ENCODE data around the gene SLCO4A1. TPM values are rescaled to one million over a fixed set of nuclear protein-coding genes. Genes with fewer than 3 reads are reported as not detected.
"Not testable (repeated sequence)": the region's sequence is repeated elsewhere in the genome, so short reads cannot be mapped to it uniquely, and the experiment has no call there.

The SLCO4A1 gene
- total and polyA plus RNA-seq, 5 donors = 4.1 to 15.5 (median 5.9) TPM

DNA sequence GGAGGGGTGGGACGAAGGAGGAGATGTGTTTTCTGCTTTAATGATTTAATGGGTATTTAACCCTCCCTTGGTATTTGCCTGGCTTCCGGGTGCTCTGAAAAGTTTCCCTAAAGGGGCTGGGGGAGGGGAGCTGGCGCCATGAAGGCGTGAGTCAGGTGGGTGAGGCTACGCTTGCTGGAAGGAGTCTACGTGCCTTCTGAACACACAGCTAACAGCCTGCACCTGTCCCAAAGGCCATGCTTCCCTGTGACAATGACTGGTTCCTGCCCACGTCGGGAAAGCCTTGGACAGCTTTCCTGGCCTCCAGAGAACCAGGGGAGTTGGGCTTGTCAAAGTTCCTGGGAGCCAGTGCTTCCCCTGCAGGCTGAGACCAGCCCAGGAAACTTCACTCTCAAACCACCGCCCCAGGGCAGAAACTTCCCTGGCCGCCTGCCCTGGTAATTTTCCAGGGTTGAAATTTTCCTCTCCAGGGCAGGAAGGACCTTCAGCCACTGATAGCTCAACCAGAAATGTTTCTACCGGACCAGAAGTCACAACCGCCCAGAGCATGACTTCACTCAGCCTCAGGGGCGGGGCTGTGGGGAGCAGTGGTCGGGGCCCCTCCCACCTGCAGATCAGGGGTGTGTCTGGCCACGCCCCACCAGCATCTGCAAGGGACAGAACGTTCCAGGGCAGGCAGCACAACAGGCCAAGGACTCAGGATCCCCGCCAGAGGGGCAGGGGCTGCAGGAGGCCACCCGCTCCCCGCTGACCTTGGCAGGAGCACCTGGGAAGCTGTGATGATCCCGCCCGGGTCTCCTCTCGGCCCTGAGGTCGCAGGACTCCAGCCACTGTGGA is 18.6 kb upstream of the SLCO4A1 start:
- WGBS = 13% methylated on average over 23 of the region's 23 CpGs
- peak; percentile 96 to 98 (median 96) for DNase-seq
- peaks cover 12% of the 10 kb centered on the region for H3K4me1 ChIP-seq (ENCODE audit: control insufficient read depth, insufficient read depth, low read length)
- H3K9me3 ChIP-seq (ENCODE audit: control insufficient read depth, low read length) = no peaks in the 10 kb centered on the region
- peak overlapping the region; percentile 95 for H3K27ac ChIP-seq (ENCODE audit: low read length)
- ATAC-seq = peak; percentile 93 to 94
- intact Hi-C loops (cut with DNase I) = loop anchor here in 1 of 4 donors (5.0 kb wide), 1 partner anchor 216 kb away; the partner anchor contains the start of gene CABLES2
- no peaks in the 10 kb centered on the region for H3K27me3 ChIP-seq (ENCODE audit: control insufficient read depth, insufficient read depth)
- no peak overlapping the region for H3K4me3 ChIP-seq (ENCODE audit: low read length)

DNA sequence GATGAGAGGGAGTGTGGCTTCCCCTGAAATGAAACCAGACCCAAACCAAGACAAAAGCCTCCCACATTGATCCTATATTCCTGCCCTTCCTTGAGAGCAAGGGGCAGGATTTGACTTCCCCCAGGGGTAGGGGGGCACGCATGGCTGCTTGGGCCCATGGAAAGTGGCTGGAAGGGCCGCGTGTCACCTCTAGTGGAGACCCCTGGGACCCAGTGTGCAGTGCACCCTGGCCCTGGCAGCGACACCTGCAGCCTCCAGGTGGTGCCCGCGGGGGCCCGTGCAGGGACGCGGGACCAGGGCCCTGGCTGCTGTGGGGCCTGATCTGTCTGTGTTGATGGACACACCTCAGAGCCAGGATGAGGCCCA is 18.0 kb upstream of the SLCO4A1 start:
- Histone ChIP-seq H3K27me3 (ENCODE audit: control insufficient read depth, insufficient read depth) (no peaks in the 10 kb centered on the region), H3K4me3 (ENCODE audit: low read length) (no peak overlapping the region), H3K9me3 (ENCODE audit: control insufficient read depth, low read length) (no peaks in the 10 kb centered on the region), H3K27ac (ENCODE audit: low read length) (peak overlapping the region; percentile 95), H3K4me1 (ENCODE audit: control insufficient read depth, insufficient read depth, low read length) (peaks cover 12% of the 10 kb centered on the region)
- intact Hi-C loops (cut with DNase I) = loop anchor here in 1 of 4 donors (5.0 kb wide), 1 partner anchor 217 kb away; the partner anchor contains the start of gene CABLES2
- 68% methylated on average over 9 of the region's 9 CpGs for WGBS
- DNase-seq (peak in 2 of 3 donors; percentile 65 to 67), ATAC-seq (peak in 1 of 2 donors; percentile 9)

DNA sequence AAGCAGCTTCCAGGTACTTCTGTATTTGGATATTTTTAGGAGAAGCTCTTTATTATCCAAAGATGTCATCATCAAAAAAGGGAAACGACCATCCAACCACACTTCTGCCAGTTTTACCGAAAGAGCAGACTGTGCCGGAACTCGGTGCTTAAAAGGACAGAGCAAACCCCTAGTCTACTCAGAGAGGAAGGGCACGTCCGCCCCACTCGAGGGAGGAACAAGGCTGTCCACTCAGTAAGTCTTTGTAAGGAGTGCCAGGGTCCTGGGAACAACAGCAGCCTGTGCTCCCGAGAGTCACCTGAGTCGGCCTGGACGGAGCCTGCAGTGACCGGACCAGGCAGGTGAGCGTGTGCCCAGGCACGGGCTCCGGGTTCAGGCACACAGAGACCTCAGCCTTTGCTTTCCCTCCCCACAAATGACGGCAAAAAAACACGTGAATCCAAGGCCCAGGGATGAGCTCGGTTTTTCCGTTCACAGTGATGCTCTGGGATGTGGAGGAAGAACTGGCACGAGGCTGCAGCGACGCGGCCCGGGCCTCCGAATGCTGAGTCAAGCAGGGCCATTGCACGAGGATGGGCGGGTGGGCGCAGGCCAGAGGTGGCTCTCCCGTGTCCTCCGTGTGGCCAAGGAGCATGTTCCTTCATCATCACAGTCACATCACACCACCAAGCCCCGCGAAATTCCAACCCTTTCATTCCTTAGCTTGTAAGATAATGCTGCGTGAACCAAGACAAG is 17.4 kb upstream of the SLCO4A1 start:
- intact Hi-C loops (cut with DNase I) = loop anchor here in 1 of 4 donors (5.0 kb wide), 1 partner anchor 218 kb away; the partner anchor contains the start of gene CABLES2
- Histone ChIP-seq H3K27ac (ENCODE audit: low read length) (peak overlapping the region; percentile 95), H3K4me3 (ENCODE audit: low read length) (no peak overlapping the region), H3K9me3 (ENCODE audit: control insufficient read depth, low read length) (no peaks in the 10 kb centered on the region), H3K4me1 (ENCODE audit: control insufficient read depth, insufficient read depth, low read length) (peaks cover 12% of the 10 kb centered on the region), H3K27me3 (ENCODE audit: control insufficient read depth, insufficient read depth) (no peaks in the 10 kb centered on the region)
- ATAC-seq (peak in 1 of 2 donors; percentile 3), DNase-seq (peak; percentile 42 to 74 (median 67))
- 80% methylated on average over 32 of the region's 32 CpGs for WGBS

DNA sequence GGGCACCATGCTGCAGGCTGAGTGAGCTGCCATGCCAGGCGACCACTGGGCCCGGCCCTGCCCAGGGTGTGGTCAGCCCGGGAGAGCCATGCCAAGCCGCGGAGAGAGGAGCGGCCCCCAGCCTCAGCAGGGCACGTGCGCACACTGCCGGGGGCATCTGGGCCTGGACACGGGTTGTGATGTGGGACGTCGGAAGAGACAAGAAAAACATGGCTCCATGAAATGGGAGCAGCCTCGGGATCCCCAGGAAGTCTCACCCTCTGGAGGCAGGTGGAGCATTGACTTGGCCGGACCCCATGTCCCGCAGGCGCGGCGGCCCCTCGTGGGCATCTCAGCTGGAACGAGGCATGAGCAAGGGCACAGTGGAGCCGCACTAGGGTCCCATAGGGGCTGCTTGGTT is 16.8 kb upstream of the SLCO4A1 start:
- intact Hi-C loops (cut with DNase I) = no loop called here
- peaks cover 12% of the 10 kb centered on the region for H3K4me1 ChIP-seq (ENCODE audit: control insufficient read depth, insufficient read depth, low read length)
- WGBS = 94% methylated on average over 21 of the region's 21 CpGs

DNA sequence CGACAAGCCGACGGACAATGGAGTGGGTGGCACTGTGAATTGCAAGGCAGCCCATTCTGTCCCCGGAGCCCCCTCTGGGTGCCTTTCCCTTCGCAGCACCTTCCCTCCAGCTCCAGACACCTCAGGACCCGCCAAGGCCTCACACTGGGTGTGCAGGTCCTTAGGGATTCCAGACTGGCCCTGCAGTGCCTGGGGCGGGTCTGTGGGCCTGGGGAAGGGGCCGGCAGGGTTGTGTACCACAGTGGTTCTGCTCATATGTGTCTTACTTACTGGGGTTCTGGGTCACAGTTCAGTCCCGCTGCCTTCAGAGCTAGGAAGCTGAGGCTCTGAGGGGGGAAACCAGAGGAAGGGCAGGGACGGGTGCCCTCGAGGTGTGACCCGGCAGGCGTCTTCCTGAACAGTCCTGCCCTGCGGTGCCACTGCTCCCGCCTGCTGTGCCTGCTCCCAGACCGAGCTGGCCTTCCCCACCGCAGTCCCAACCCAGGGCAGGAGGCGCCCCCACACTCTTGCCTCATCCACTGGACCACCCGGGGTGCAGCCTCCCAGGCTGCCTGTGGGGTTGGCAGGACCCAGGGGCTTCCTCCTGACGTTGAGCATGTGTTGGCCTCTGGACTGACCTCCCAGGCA is 16.3 kb upstream of the SLCO4A1 start:
- no peak overlapping the region for H3K27ac ChIP-seq (ENCODE audit: low read length)
- H3K27me3 ChIP-seq (ENCODE audit: control insufficient read depth, insufficient read depth) = no peaks in the 10 kb centered on the region
- no peak for ATAC-seq
- 87% methylated on average over 20 of the region's 20 CpGs for WGBS
- peaks cover 12% of the 10 kb centered on the region for H3K4me1 ChIP-seq (ENCODE audit: control insufficient read depth, insufficient read depth, low read length)
- intact Hi-C loops (cut with DNase I) = no loop called here
- H3K9me3 ChIP-seq (ENCODE audit: control insufficient read depth, low read length) = no peaks in the 10 kb centered on the region
- DNase-seq = peak; percentile 13 to 52 (median 32)
- H3K4me3 ChIP-seq (ENCODE audit: low read length) = no peak overlapping the region

More for the DNA sequence above, 16.8 kb upstream of the SLCO4A1 start:
- no peak for ATAC-seq
- DNase-seq = peak in 2 of 3 donors; percentile 48 to 66
- H3K4me3 ChIP-seq (ENCODE audit: low read length) = no peak overlapping the region
- H3K9me3 ChIP-seq (ENCODE audit: control insufficient read depth, low read length) = no peaks in the 10 kb centered on the region
- no peak overlapping the region for H3K27ac ChIP-seq (ENCODE audit: low read length)
- no peaks in the 10 kb centered on the region for H3K27me3 ChIP-seq (ENCODE audit: control insufficient read depth, insufficient read depth)

DNA sequence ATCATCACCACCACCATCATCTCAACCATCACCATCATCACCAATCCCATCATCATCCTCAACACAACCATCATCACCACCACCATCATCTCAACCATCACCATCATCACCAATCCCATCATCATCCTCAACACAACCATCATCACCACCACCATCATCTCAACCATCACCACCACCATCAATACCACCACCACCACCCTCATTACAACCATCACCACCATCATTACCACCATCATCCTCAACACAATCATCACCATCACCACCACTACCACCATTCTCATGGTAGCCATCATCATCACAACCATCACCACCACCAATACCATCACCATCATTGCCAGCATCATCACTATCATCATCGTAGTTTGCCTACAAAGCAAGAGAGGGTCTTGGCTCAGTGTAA is 14.9 kb upstream of the SLCO4A1 start:
- DNase-seq; H3K9me3 ChIP-seq (ENCODE audit: control insufficient read depth, low read length); ATAC-seq; intact Hi-C loops (cut with DNase I); H3K27ac ChIP-seq (ENCODE audit: low read length); H3K27me3 ChIP-seq (ENCODE audit: control insufficient read depth, insufficient read depth); H3K4me3 ChIP-seq (ENCODE audit: low read length): not testable (repeated sequence)
- WGBS = 95% methylated on average over 1 of the region's 1 CpG
- peaks cover 12% of the 10 kb centered on the region for H3K4me1 ChIP-seq (ENCODE audit: control insufficient read depth, insufficient read depth, low read length)

DNA sequence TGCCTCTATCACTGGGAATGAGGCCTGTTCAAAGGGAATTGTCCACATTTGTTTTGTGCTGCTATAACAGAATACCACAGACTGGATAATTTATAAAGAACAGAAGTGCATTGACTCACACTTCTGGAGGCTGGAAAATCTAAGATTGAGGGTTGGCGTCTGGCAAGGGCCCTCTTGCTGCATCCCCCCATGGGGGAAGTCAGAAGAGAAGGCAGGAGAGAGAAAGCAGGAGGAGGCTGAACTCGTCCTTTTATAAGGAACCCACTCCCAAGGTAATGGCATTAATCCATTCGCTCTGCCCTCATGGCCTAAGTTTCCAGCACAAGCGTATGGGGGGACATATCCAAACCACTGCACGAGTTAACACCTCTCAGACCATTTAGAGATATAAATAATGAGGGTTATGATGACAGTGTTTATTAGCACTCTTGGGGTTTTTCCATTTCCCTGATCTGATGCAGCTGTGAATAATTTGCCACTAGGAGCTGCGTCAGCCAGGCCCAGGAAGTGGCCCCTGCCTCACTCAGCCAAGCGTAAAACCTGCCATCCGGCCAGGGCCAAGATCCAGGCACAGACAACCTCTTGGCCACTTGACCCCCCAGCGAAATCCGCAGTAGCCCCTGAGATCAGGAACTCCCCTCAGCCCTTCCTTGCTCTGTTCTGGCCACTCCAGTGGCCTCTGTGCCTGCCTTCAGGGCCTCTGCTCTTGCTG is 14.2 kb upstream of the SLCO4A1 start:
- ATAC-seq (no peak), DNase-seq (peak in 2 of 3 donors; percentile 6 to 38)
- intact Hi-C loops (cut with DNase I) = no loop called here
- 72% methylated on average over 10 of the region's 10 CpGs for WGBS
- no peaks in the 10 kb centered on the region for H3K27me3 ChIP-seq (ENCODE audit: control insufficient read depth, insufficient read depth)
- no peak overlapping the region for H3K27ac ChIP-seq (ENCODE audit: low read length)
- H3K9me3 ChIP-seq (ENCODE audit: control insufficient read depth, low read length) = no peaks in the 10 kb centered on the region
- no peak overlapping the region for H3K4me3 ChIP-seq (ENCODE audit: low read length)
- peaks cover 8% of the 10 kb centered on the region for H3K4me1 ChIP-seq (ENCODE audit: control insufficient read depth, insufficient read depth, low read length)

DNA sequence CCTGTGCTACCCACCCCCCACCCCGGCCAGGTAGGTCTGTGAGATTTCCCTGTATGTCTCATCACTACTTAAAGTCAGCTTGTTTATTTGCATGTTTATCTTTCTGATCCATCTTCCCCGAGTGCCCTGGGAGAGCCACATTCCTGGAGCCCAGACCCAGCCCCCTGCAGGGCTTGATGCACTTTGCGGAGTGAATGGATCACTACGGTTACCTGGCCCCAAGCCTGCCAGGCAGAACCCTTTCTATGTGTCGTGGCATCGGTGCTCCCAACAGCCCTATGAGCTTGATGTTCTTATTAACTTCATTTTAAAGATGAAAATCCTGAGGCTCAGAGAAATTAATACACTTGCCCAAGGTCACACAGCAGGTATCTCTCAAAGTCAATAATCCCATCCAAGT is 13.6 kb upstream of the SLCO4A1 start:
- peaks cover 5% of the 10 kb centered on the region for H3K4me1 ChIP-seq (ENCODE audit: control insufficient read depth, insufficient read depth, low read length)
- ATAC-seq = no peak
- no peaks in the 10 kb centered on the region for H3K9me3 ChIP-seq (ENCODE audit: control insufficient read depth, low read length)
- WGBS = 79% methylated on average over 6 of the region's 6 CpGs
- no peak overlapping the region for H3K27ac ChIP-seq (ENCODE audit: low read length)
- intact Hi-C loops (cut with DNase I) = no loop called here
- peak in 2 of 3 donors; percentile 10 to 22 for DNase-seq
- H3K4me3 ChIP-seq (ENCODE audit: low read length) = no peak overlapping the region
- no peaks in the 10 kb centered on the region for H3K27me3 ChIP-seq (ENCODE audit: control insufficient read depth, insufficient read depth)

DNA sequence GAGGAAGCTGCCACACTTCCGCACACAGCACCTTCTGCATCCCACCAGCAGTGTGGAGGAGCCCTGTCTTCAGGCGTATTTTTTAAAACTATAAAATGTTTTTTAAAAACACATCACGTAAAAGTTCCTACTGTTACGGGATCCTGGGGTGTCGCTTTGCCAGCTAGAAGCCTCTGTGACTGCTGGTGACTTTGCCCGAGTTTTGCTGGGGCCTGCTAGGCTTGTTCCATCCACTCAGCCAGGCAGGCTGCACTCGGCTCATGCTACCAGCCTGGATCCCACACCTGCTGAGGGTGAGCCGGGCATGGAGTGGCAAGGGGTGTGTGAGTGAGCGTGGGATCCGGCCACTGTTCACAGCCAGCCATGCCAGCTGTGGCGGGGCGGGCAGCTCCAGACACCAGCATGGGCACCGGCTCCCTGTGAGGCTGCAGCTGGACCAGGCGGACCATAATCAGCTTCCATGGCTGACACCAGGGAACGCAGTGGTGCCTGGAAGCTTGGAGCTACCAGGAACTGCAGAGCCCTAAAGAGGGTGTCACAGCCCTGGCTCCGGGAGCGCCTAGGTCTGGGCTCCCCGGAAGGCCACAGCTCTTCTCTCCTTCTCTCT is 12.3 kb upstream of the SLCO4A1 start:
- Histone ChIP-seq H3K4me3 (ENCODE audit: low read length) (no peak overlapping the region), H3K4me1 (ENCODE audit: control insufficient read depth, insufficient read depth, low read length) (no peaks in the 10 kb centered on the region), H3K27ac (ENCODE audit: low read length) (no peak overlapping the region), H3K9me3 (ENCODE audit: control insufficient read depth, low read length) (no peaks in the 10 kb centered on the region), H3K27me3 (ENCODE audit: control insufficient read depth, insufficient read depth) (no peaks in the 10 kb centered on the region)
- intact Hi-C loops (cut with DNase I) = no loop called here
- DNase-seq (peak; percentile 7 to 46 (median 44)), ATAC-seq (no peak)
- 96% methylated on average over 18 of the region's 18 CpGs for WGBS
